ENCODE data around the gene TMEM11. TPM values are rescaled to one million over a fixed set of nuclear protein-coding genes. Genes with fewer than 3 reads are reported as not detected.

The TMEM11 gene
- polyA plus RNA-seq, 3 donors = 25.7 to 68.1 (median 59.5) TPM

GRCh38 chr17:21249086-21249795 is 35.3 kb upstream of the TMEM11 start:
- H3K4me1 ChIP-seq (ENCODE audit: control insufficient read depth in 1 of 2, insufficient read depth in 2 of 2, low read length in 2 of 2) = peaks cover 21 to 37% of the 10 kb centered on the region in 2 donors
- H3K4me1 Mint-ChIP-seq = peaks cover 36% of the 10 kb centered on the region
- H3K4me2 ChIP-seq (replicated peaks; ENCODE audit: extremely low read depth, low read length, poor library complexity, severe bottlenecking) = no peak overlapping the region
- H3K36me3 Mint-ChIP-seq = peaks cover 3 to 12% of the 10 kb centered on the region in 2 donors
- no peak overlapping the region for H3K27ac Mint-ChIP-seq
- no peaks in the 10 kb centered on the region for H3K36me3 ChIP-seq (replicated peaks in 1 of 2; ENCODE audit: control insufficient read depth in 1 of 2, insufficient read depth in 2 of 2, low read length in 2 of 2)
- H3K9me3 Mint-ChIP-seq = peaks cover 0 to 2% (median 0%) of the 10 kb centered on the region in 7 donors
- no peak for DNase-seq
- over 99% methylated on average over 8 of the region's 12 CpGs for WGBS (ENCODE audit: insufficient coverage)
- no peak overlapping the region for H3K4me3 ChIP-seq (replicated peaks in 1 of 3; ENCODE audit: low read depth in 2 of 3, low read length in 3 of 3)
- H3K27me3 ChIP-seq (ENCODE audit: control insufficient read depth in 2 of 2, insufficient read depth in 2 of 2, low read length in 2 of 2) = no peaks in the 10 kb centered on the region
- H2AFZ ChIP-seq (ENCODE audit: insufficient read depth, low read depth, low read length, poor library complexity, severe bottlenecking) = no peak overlapping the region
- peaks cover 0 to 9% (median 3%) of the 10 kb centered on the region in 3 donors for H3K27me3 Mint-ChIP-seq (ENCODE audit: low read depth in 3 of 3)
- H3K9me3 ChIP-seq (replicated peaks in 1 of 2; ENCODE audit: control insufficient read depth in 1 of 2, insufficient read depth in 1 of 2, low read length in 2 of 2) = no peaks in the 10 kb centered on the region
- H3K9ac ChIP-seq (ENCODE audit: insufficient read depth, low read length, poor library complexity, severe bottlenecking) = no peak overlapping the region
- peaks cover 3% of the 10 kb centered on the region for H3K79me2 ChIP-seq (ENCODE audit: insufficient read depth, low read length)
- H3K4me3 Mint-ChIP-seq = no peak overlapping the region
- TF ChIP-seq CTCF (IDR thresholded peaks at IDR 0.05) = no peak
- intact Hi-C loops (cut with micrococcal nuclease) = no loop called here
- no peak overlapping the region for H3K27ac ChIP-seq (ENCODE audit: low read depth in 1 of 2, low read length in 2 of 2)
- H4K20me1 ChIP-seq (ENCODE audit: insufficient read depth, low read length) = peaks cover 77% of the 10 kb centered on the region

- DNase-seq = no peak
- Histone ChIP-seq H2AFZ (ENCODE audit: insufficient read depth, low read depth, low read length, poor library complexity, severe bottlenecking) (no peak overlapping the region), H3K4me3 (replicated peaks in 1 of 3; ENCODE audit: low read depth in 2 of 3, low read length in 3 of 3) (no peak overlapping the region), H3K4me1 (ENCODE audit: control insufficient read depth in 1 of 2, insufficient read depth in 2 of 2, low read length in 2 of 2) (peaks cover 17 to 31% of the 10 kb centered on the region in 2 donors), H3K9ac (ENCODE audit: insufficient read depth, low read length, poor library complexity, severe bottlenecking) (no peak overlapping the region), H3K4me2 (replicated peaks; ENCODE audit: extremely low read depth, low read length, poor library complexity, severe bottlenecking) (no peak overlapping the region), H3K9me3 (replicated peaks in 1 of 2; ENCODE audit: control insufficient read depth in 1 of 2, insufficient read depth in 1 of 2, low read length in 2 of 2) (no peaks in the 10 kb centered on the region), H3K27ac (ENCODE audit: low read depth in 1 of 2, low read length in 2 of 2) (no peak overlapping the region), H3K27me3 (ENCODE audit: control insufficient read depth in 2 of 2, insufficient read depth in 2 of 2, low read length in 2 of 2) (no peaks in the 10 kb centered on the region), H3K36me3 (replicated peaks in 1 of 2; ENCODE audit: control insufficient read depth in 1 of 2, insufficient read depth in 2 of 2, low read length in 2 of 2) (peaks cover 1 to 6% of the 10 kb centered on the region in 2 donors), H4K20me1 (ENCODE audit: insufficient read depth, low read length) (peaks cover 85% of the 10 kb centered on the region), H3K79me2 (ENCODE audit: insufficient read depth, low read length) (peaks cover 3% of the 10 kb centered on the region)
- Mint-ChIP-seq H3K36me3 (peaks cover 3 to 18% of the 10 kb centered on the region in 2 donors), H3K4me3 (no peak overlapping the region), H3K9me3 (peaks cover 0 to 2% (median 0%) of the 10 kb centered on the region in 7 donors), H3K4me1 (peaks cover 33% of the 10 kb centered on the region), H3K27me3 (ENCODE audit: low read depth in 3 of 3) (peaks cover 0 to 9% (median 3%) of the 10 kb centered on the region in 3 donors), H3K27ac (peak overlapping the region in 1 of 7 donors; percentile 60)
- WGBS (ENCODE audit: insufficient coverage) = 98% methylated on average over 4 of the region's 4 CpGs
- no peak for TF ChIP-seq CTCF (IDR thresholded peaks at IDR 0.05)
- intact Hi-C loops (cut with micrococcal nuclease) = no loop called here
Observed at GRCh38 chr17:21248500-21248899, 34.5 kb upstream of the TMEM11 start.

All from CD14-positive monocyte (primary cell).